Astrocyte of the spinal cord (primary cell): ENCODE measurements around the gene PNMA6E.
"Not testable (repeated sequence)": the region's sequence is repeated elsewhere in the genome, so short reads cannot be mapped to it uniquely, and the experiment has no call there.

Experiments
- DNase-seq: peaks from one replicate; pipeline ENCODE4 v3.0.0; 2011; ENCODE audit warnings: low read depth, low spot score
- H3K4me3 ChIP-seq: 2 replicates; pipeline ENCODE4 v1.5.1; 2011; ENCODE audit warnings: low read depth, mild to moderate bottlenecking, low read length, moderate library complexity
- CTCF ChIP-seq: IDR thresholded peaks from 2 replicates; pipeline ENCODE4 v1.5.1; 2012; ENCODE audit warnings: low read depth, mild to moderate bottlenecking, low read length, inconsistent platforms
- in situ Hi-C: cut with HindIII; loops from 2 replicates; pipeline ENCODE4 v1.10.0; 2017; ENCODE audit warnings: low sequenced_read_pairs

PNMA6E gene

GRCh38 chrX:153396320-153397195 lies 4.6 kb downstream of the PNMA6E start:
- in situ Hi-C loops = no loop called here

GRCh38 chrX:153395613-153396319 lies 5.4 kb downstream of the PNMA6E start:
- in situ Hi-C loops = no loop called here
- no peak for DNase-seq
- no peak overlapping the region for H3K4me3 ChIP-seq
- no peak for TF ChIP-seq CTCF

More at GRCh38 chrX:153396320-153397195, 4.6 kb downstream of the PNMA6E start:
- no peak for DNase-seq
- TF ChIP-seq CTCF = no peak
- H3K4me3 ChIP-seq = no peak overlapping the region

- no peak for DNase-seq
- no peak for TF ChIP-seq CTCF
- in situ Hi-C loops = no loop called here
- H3K4me3 ChIP-seq = no peak overlapping the region
These were observed 6.5 kb downstream of the PNMA6E start for GRCh38 chrX:153394612-153395011.

- TF ChIP-seq CTCF = no peak
- in situ Hi-C loops = no loop called here
- no peak overlapping the region for H3K4me3 ChIP-seq
- DNase-seq = no peak
These were observed 8.4 kb downstream of the PNMA6E start for GRCh38 chrX:153392642-153393321.

GRCh38 chrX:153389460-153389768 lies 11.7 kb downstream of the PNMA6E start:
- in situ Hi-C loops, H3K4me3 ChIP-seq, DNase-seq: not testable (repeated sequence)

- DNase-seq = no peak
These were observed 12.3 kb downstream of the PNMA6E start for GRCh38 chrX:153388722-153389459.

More at GRCh38 chrX:153388722-153389459, 12.3 kb downstream of the PNMA6E start:
- in situ Hi-C loops = no loop called here
- no peak for TF ChIP-seq CTCF
- no peak overlapping the region for H3K4me3 ChIP-seq
